ENCODE measurements around the gene GPD2.

Gene GPD2

DNA sequence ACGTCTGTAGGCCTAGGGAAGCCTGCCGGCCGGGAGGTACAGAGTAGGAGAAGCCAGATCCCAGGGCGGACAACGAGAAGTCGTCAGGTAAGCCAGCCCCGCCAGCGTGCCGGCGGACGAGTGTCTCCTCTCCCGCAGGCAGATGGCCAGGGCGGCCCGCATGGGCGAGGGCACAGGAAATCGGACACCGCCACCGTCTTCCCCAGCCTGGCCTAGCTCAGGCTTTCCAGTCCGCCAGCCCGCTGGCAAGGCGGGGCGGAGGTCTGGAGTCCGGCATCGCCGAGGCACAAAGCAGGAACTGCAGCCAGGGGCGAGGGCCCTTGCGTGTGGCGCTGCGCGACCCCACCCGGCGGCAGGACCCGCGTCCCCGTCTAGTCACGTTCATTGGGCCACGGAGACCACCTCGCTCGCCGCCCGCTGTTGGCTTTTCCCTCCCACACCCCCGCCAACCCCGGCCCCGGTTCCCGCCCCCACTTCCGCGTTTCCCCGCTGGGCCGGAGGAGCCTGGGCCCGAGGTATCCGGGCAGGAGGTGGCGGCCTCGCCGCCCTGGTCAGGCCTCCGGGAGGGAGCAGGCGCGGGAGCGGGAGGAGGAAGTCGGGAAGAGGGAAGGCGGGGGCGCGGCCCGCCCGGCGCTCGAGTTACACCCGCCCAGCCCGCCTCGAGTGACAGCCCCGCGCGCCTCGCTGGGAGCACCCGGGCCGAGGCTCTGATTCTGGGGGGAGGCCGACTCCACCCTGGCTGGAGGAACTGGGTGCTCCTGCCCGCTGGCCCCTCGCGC lies at the start of gene GPD2:
TSS of gene GPD2 (plus strand) at position 662 of the 779 bp plus-strand sequence. CDS start 39,727 bp downstream, outside the sequence.
- DNase-seq, result peak; percentile 62

DNA sequence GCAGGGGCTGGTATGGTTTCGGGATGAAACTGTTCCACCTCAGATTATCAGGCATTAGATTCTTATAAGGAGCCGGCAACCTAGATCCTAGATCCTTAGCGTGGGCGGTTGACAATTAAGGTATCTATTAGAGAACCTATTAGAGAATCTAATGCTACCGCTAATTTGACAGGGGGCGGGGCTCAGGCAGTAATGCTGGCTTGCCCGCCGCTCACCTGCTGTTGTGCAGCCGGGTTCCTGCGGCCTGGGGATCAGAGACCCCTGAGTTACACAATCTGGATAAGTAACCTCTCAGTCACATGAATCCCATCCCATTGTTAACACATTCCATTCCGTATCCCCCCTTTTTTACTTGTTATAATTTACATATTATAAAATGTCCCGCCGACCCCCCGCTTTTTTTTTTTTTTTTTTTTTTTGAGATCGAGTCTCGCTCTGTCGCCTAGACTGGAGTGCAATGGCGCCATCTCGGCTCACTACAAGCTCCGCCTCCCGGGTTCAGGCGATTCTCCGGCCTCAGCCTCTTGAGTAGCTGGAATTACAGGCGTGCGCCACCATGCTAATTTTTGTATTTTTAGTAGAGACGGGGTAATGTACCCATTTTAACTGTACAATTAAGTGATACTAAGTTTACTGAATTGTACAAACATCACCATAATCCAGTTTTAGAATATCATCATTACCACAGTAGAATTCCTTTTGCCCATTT lies 42.0 kb upstream of the GPD2 start:
- no peak for DNase-seq

DNA sequence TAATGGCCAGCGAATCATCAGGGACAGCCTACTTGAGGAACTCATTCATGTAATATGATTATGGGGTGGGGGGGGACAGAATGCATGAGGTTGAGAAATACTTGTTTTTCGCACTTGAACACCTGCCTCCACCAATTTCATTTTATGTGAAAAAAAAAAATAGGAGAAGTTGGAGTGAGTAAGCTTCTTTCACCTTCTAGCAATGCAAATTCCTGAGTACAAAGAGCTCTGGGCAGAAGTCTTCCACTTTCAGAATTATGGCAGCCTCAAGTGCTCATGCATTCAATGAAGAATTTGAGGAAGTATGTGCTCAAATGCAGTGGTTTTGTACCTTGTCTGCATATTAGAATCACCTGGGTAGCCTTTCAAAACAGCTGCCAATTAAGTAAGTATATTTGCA lies 40.1 kb upstream of the GPD2 start:
- no peak for DNase-seq

GRCh38 chr2:156397229-156397628 lies 39.0 kb upstream of the GPD2 start:
- no peak for DNase-seq

- no peak for DNase-seq
These were observed 38.0 kb upstream of the GPD2 start for GRCh38 chr2:156398176-156398575.

- DNase-seq, result no peak
These were observed 36.8 kb upstream of the GPD2 start for GRCh38 chr2:156399224-156399949.

DNA sequence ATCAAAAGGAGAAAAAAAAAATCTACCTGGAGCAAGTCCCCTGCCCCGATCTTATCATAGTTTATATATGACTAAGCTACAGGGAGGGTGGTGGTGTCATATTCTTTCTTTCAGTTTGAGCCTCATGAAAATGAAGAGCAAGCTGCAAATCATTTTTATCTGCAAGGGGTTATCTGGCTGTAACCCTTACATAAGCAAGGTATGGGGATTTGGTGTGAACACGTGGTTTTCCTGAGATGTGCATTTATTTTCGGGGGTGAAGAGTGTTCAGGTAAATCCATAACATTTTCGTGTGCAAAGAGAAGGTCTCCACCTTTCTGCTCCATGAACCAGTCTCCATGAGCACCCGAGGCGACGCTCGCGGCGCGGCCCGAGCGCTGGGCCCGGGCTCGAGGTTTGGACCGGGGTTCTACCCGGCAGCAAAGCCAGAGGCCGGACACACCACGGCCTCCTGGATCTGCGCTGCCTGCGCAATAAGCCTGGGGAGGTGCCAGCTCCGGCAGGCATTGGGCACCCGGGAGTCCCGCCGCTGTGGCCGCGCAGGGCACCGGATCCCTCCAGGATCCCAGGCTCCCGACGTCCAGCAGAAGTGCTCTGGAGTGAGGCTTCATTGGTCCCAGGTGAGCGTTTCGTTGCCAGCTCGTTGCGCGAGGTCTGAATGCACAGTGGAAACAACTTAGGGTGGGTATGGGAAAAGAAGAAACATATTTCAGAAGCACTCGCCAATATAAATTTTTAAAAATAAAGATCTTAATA lies 36.1 kb upstream of the GPD2 start:
- DNase-seq, result peak; percentile 61

DNA sequence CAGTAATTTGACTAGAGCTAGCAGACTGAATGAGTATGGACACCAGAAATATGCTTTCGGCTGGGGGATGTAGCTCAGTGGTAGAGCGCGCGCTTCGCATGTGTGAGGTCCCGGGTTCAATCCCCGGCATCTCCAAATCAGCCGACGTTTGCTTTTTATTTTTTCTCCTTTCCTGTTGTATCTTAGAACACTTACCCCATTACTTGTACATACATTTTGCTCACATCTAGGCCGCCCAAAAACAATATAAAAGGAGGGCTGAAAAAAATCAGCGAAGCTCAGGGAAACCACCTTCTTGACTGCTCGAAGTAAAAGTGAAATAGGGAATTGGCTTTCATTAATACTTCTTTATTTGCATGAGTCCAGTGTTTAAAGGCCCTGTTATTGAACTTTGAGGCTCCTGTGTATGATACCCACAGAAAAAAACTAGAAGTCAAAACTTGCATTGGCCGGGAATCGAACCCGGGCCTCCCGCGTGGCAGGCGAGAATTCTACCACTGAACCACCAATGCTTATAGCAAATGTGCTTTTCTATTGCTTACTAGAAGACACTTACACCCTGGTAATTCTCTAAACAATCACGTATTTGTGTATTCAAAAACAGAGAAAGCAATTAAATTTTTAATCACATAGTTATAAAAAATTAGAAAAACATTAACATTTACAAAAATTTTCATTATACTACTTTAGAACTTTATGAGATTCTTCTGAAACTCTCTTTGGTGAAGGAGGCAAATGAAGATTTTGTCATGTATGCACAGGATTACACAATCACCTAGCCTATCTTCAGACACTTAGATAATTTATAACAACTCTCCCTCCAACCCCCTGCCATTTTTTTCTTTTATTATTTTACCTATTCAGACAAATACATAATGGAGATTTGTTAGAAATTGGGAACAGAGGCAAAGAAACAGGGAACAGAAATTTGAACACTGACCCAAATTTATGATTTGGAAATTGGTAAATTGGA lies 35.2 kb upstream of the GPD2 start:
- peak; percentile 66 for DNase-seq

- DNase-seq, result no peak
These were observed 34.3 kb upstream of the GPD2 start for GRCh38 chr2:156401861-156402260.

DNA sequence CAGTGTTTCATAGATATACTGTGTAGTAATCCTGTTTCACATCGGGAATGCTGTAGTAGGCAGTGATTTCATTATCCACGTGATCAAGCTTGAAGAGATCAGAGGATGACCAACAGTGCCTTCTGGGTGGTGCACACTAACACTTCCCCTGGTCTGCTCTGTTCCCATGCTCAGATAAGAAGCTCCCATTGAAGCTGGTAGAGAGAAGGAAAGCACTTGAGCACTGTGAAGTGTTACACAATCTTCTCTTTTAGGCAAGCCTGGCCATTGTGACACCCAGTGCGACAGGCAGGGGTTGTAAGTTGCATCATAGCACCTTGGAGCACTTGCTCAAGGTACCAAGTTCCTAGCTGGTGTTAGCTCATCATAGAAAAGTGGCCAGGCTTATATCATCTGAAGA lies 30.6 kb upstream of the GPD2 start:
- no peak for DNase-seq

GRCh38 chr2:156411835-156412234 lies 24.3 kb upstream of the GPD2 start:
- no peak for DNase-seq

GRCh38 chr2:156421851-156422250 lies 14.3 kb upstream of the GPD2 start:
- no peak for DNase-seq

- no peak for DNase-seq
These were observed 12.4 kb upstream of the GPD2 start for GRCh38 chr2:156423674-156424282.

DNA sequence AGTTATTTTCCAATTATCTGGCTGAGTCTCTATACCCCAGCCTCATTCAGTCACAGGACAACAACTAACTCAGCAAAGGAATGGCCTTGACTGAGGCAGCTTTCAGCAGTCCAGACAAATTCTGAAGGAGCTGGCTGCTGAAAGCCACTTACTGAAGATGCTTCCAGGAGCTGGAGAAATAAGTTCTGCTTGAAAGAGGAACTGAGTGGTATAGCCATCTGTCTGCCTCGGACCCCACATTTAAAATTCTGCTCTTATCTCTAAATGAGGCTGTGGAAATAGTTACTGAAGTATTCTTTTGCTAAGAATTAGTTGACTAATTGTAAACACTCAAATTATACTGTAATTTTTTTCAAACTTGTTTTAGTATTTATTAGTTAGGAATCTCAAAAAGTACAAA lies 9.1 kb upstream of the GPD2 start:
- DNase-seq, result no peak

DNA sequence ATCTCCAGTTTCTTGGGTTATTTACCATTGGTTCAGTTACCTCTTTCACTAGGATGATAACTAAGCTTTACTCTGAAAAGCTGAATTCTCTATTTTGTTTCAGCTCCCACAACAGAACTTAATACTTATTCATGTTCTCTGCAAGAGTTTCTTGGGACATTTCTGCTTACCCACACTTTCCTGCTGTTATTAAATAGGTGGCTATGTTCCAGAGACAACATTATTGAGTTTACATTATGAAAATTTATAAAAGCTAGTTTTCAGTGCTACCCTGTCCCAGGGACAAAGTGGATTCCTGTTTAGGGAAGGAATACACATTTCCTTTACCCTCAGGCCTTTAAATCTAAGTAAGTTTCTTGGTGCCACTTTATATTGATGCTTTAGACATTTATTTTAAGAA lies 7.0 kb upstream of the GPD2 start:
- DNase-seq, result no peak

GRCh38 chr2:156430236-156430979 lies 5.8 kb upstream of the GPD2 start:
- no peak for DNase-seq

DNA sequence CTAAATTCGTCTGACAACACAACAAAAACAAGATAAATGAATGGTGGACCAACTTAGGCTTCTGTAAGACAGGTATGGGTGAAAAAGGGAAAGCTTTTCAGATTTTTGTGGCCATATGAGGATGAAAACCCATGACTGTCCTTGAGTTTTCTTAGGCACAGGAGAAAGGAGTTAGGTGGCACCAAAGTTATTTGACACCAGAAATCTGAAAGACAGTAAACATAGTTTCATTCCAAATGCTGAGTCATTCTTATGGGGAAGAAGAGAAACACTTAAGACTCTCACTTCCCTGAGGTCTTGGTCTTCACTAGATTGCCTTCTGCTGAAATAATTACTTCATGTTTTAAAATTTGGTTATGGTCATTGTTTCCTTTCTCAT lies 5.2 kb upstream of the GPD2 start:
- DNase-seq, result no peak

DNA sequence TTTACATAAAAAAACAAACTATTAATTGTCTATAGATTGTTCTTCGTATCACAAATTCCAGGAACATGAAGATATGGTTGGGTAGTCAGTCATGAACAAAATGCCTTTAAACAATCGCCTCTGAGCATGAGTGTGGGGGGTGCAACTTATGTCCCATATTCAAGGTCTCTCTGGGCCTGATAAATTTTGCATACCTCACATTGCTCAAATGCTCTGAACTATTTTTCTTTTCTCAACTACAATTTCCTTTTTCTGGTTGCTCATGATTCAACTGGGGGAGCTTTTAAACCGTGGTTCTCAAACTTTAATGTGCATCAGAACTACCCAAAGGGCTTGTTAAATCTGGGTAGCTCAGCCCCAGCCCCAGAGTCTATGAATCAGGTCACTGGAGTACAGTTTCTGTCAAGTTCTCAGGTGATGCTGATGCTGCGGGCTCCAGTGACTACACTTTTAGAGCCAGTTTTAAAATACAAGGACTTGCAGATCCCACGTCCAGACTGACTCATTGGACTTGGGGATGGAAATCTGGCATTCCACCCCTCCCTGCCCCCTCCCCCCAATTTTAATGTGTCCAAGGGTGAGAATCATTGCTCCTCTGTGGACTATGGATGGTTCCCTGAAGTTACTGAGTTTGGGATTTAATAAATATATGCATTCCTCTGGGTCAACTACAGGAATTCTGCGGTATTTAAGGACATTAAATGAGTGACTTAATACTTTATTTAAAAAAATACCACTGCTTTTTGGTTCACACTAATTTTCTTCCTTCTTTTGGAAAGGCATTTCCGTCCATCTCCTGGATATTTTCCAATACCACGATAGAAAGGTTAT lies 1.5 kb upstream of the GPD2 start:
- DNase-seq, result no peak

DNA sequence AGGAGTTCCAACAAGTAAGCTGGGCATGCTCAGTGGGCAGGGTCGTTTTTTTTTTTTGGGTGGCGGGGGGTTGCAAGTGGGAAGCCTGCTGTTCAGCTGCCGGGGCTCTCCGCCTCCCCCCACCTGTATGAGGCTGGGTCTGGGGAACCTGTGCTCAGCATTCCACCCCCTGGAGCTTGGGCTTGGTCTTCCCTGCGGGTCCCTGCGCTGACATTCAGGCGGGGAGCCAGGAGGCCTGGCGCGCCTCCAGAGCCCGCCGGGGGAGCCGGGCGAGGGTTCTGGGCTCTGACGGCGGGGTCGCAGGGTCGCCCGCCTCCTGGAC lies 822 bp upstream of the GPD2 start:
- DNase-seq, result no peak
